Measurements from ENCODE around the gene ITGAE.
A peak's percentile ranks its signal among the peaks of the same experiment; 100 is the strongest.
"Not testable (repeated sequence)": the region's sequence is repeated elsewhere in the genome, so short reads cannot be mapped to it uniquely, and the experiment has no call there.

The ITGAE gene

DNA sequence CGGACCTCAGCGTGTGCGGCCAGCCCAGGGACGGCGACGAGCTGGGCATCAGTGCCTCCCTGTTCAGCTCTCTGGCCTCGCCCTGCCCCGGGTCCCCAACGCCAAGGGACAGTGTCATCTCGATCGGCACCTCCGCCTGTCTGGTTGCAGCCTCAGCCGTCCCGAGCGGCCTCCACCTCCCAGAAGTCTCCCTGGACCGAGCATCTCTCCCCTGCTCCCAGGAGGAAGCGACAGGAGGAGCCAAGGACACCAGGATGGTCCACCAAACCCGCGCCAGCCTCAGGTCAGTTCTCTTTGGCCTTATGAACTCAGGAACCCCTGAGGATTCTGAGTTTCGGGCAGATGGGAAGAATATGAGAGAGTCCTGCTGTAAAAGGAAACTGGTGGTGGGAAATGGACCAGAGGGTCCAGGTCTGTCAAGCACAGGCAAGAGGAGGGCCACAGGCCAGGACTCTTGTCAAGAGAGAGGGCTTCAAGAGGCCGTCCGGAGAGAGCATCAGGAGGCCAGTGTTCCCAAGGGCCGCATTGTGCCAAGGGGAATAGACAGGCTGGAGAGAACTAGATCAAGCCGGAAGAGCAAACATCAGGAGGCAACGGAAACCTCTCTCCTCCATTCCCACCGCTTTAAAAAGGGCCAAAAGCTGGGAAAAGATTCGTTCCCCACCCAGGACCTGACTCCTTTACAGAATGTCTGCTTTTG is 76.5 kb downstream of the ITGAE start:
- DNase-seq: no peak

GRCh38 chr17:3723556-3724377 is 77.2 kb downstream of the ITGAE start, which contains the start of gene HASPIN:
Gene HASPIN, plus strand, starts transcription at chr17:3723903. Its CDS starts 33 bp downstream, at chr17:3723936.
- peak; percentile 91 for DNase-seq

- no peak for DNase-seq
Measured at GRCh38 chr17:3723188-3723555, 77.8 kb downstream of the ITGAE start.

- no peak for DNase-seq
Measured at GRCh38 chr17:3722716-3723115, 78.3 kb downstream of the ITGAE start.

GRCh38 chr17:3719265-3719664 is 81.7 kb downstream of the ITGAE start:
- DNase-seq: no peak

DNA sequence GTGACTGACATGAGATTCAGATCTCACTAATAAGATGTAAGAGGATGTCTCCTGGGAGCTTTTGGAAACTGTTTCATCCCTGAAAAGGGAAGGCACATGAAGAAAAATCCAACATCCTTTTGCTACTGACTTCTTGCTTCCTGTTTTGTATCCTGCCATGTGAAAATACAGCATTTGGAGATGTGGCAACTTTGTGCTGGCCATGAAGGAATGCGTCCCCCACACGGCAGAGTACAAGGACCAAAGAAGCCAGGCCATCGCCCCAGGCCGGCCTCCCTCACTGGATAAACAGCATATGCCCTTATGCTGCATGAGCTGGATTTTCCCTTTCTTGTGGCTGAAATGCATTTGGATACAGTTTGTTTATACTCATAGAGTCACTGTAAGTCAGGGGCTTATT is 82.8 kb downstream of the ITGAE start:
- no peak for DNase-seq

GRCh38 chr17:3715296-3715695 is 85.7 kb downstream of the ITGAE start:
- no peak for DNase-seq

DNA sequence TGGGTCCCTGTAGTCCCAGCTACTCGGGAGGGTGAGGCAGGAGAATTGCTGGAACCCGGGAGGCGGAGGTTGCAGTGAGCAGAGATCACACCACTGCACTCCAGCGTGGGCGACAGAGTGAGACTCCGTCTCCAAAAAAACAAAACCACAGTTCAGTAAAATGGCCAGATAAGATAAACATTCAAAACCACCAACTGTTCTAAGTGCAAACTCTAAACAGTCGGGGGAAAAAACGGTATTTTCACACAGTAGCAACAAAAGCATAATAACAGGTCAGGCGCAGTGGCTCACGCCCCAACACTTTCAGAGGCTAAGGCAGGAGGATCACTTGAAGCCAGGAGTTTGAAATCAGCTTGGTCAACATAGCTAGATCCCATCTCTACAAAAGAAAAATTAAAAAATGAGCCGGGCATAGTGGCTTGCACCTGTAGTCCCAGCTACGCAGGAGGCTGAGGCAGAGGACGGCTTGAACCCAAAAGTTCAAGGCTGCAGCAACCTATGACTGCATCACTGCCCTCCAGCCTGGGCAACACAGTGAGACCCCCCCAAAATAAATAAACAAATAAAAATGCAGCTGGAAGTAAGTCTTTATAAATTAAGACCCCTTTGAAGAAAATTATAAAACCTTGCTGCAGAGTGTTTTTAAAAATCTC is 88.1 kb downstream of the ITGAE start:
- no peak for DNase-seq

DNA sequence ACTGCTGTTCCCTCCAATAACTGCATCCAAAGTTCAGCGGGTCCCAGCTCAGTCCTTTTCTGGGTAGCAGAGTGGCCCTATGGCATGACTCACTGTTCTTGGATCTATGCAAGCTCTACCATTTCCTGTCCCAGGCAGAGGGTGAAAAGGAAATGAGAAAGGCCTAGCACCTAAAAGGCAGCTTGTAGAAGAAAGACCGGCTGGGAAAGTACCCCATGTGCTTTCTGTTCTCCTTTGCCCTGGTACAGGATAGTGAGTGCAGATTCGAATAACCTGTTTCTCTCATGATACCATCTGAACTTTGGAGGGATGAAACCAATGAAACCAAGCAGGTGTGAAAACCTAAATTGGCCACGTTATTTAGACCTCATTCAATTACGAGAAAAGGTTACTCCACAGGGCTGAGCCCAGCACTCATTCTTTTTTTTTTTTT is 90.0 kb downstream of the ITGAE start:
- DNase-seq: no peak

DNA sequence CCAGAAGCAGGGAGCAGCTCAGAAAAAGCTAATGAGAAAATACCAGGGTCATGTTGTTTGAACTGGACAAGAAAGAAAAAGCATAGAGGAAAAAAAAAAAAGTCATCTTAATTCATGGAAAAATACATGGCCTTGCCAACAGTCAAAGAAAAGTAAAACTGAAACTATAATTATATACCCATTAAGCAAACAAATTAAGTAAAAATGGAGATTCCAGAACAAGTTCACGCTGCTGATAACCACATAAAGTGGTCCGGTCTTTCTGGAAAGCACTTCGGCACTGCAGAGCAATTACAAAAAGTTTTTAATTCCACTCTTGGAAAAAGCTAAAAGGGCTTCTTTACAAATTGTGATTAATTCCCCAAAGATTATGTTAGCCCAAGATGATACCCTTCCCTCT is 92.6 kb downstream of the ITGAE start:
- DNase-seq: peak; percentile 5

DNA sequence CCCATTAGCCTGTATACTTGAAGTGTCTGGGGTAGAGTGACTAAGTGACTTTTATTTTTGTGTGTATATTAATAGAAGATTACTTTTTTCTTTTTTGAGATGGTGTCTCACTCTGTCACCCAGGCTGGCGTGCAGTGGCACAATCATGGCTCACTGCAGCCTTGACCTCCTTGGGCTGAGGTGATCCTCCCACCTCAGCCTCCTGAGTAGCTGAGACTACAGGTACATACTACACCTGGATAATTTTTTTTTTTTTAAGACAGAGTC is 95.3 kb downstream of the ITGAE start:
- not testable (repeated sequence) for DNase-seq

GRCh38 chr17:3704931-3705717 is 95.9 kb downstream of the ITGAE start:
- DNase-seq: no peak

DNA sequence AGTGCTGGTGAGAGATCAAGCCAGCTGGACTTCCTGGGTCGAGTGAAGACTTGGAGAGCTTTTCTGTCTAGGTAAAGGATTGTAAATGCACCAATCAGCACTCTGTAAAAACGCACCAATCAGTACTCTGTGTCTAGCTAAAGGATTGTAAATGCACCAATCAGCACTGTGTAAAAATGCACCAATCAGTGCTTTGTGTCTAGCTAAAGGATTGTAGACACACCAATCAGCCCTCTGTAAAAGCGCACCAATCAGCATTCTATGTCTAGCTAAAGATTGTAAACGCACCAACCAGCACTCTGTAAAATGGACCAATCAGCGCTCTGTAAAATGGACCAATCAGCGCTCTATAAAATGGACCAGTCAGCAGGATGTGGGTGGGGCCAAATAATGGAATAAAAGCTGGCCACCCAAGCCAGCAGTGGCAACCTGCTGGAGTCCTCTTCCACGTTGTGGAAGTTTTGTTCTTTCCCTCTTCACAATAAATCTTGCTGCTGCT is 98.9 kb downstream of the ITGAE start:
- DNase-seq: not testable (repeated sequence)

DNA sequence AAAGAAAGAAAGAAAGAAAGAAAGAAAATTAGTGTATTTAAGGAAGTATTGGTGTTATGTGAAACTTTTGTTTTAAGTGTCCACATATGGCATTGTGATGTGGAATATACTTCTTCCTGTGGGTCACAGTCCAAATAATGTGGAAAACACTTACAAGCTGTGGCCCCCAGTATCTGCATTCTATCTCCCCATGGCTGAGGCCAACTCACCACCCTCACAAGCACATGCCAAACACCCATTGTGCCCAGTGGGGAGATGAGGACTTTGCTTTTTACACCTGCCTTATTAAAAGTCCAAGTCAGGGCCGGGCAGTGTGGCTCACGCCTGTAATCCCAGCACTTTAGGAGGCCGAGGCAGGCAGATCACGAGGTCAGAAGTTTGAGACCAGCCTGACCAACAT is 101.0 kb downstream of the ITGAE start:
- DNase-seq: no peak

DNA sequence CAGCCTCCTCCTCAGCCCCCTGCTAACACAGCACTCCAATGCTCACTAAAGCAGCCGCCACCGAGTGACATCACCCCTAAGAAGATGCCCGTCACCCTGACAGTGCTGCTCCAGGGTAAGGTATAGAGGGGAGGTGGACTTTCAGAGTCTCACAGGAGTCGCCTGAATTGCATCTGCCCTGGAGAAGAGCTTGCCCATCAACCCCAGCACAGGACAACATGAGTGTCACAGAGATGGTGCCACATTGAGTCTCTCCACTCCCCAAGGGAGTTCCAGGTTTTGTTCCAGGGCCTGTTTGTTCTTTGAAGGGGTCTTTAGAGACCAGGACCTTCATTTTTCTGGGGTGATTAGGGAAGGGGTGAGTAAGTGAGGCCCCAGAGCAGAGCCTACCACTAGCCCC is 102.8 kb downstream of the ITGAE start:
- no peak for DNase-seq

- DNase-seq: no peak
Measured at GRCh38 chr17:3697103-3697476, 103.9 kb downstream of the ITGAE start.

- DNase-seq: peak; percentile 38
Measured at GRCh38 chr17:3695723-3696411, 105.1 kb downstream of the ITGAE start, which contains the start of gene P2RX5. Gene P2RX5, minus strand, starts transcription at chr17:3696155. Its CDS starts 150 bp downstream, at chr17:3696005.

DNA sequence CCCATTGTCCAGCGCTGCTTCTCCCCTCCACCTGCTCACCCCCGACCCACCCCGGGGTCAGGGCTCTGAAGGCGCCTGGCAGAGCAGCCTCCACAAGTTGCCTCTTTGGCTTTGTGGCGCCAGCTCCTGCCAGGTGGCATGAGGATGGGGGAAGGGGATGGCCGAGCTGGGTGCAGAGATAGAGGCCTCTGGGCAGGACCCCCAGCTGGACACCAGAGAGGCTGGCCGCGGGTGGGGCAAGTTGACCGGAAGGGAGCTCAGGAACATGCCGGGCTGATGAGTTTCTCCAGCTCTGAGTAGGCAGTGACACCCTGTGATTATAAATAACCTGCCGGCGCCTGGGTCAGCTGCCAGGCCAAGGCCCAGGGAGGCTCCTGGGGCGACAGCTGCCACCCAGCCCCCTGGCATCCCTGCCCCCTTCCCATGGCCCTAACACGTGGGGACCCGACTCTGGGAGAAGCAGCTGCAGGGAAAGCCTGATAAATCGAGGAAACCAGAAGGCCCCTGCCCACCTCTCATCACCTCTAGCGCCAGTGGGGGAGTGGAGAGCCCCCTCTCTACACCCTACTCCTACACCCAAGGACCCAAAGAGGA is 105.8 kb downstream of the ITGAE start:
- peak; percentile 19 for DNase-seq

DNA sequence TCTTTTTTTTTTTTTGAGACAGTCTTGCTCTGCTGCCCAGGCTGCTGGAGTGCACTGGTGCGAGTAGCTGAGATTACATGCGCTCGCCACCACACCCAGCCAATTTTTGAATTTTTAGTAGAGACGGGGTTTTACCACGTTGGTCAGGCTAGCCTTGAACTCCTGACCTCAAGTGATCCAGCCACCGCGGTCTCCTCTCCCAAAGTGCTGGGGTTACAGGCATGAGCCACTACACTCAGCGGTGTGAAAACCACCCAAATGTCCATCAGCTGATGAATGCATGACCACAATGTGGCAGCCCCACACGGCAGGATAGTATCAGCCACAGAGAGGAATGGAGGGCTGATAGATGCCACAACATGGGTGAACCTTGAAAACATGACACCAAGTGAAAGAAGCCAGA is 107.2 kb downstream of the ITGAE start:
- no peak for DNase-seq

GRCh38 chr17:3693141-3693540 is 107.8 kb downstream of the ITGAE start:
- no peak for DNase-seq

DNA sequence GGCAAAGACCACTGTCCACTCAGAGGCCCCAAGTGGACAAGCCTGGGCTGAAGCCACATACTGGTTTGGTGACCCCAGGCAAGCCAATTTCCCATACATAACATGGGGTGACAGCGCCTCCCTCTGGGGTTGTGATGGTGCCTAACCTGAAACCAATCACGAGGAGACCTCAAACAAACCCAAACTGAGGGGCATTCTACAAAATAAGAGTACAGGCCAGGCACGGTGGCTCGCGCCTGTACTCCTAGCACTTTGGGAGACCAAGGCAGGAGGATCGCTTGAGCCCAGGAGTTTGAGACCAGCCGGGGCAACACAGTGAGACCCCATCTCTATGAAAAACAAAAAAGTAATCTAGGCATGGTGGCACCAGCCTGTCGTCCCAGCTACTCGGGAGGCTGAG is 108.6 kb downstream of the ITGAE start:
- DNase-seq: no peak

GRCh38 chr17:3691617-3692067 is 109.3 kb downstream of the ITGAE start:
- DNase-seq: no peak
